ENCODE measurements around the gene PPP2R5B.
A peak's percentile ranks its signal among the peaks of the same experiment; 100 is the strongest.

Gene PPP2R5B

GRCh38 chr11:64888729-64889511 is 35.6 kb upstream of the PPP2R5B start:
- no peak for DNase-seq (ENCODE audit: low read depth in 2 of 2)

DNA sequence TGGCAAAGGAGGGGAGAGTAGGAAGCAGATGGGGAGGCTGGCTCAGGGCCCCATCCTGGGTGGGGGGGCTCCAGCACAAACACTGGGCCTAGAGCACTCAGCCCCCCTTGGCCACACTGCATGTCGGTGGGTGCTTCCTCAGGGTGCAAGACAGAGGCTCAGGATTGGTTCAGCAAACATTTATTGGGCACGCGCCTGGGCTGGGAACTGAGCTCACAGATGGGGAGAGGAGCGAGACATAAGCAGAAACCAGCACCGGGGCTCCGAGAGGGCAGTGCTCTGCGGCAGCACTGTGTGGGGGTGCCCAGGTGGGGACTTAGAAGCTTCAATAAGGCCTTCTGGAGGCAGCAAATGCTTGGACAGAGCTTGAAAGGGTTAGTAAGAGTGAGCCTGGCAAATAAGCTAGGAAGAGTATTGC is 34.0 kb upstream of the PPP2R5B start:
- DNase-seq (ENCODE audit: low read depth in 2 of 2): no peak

DNA sequence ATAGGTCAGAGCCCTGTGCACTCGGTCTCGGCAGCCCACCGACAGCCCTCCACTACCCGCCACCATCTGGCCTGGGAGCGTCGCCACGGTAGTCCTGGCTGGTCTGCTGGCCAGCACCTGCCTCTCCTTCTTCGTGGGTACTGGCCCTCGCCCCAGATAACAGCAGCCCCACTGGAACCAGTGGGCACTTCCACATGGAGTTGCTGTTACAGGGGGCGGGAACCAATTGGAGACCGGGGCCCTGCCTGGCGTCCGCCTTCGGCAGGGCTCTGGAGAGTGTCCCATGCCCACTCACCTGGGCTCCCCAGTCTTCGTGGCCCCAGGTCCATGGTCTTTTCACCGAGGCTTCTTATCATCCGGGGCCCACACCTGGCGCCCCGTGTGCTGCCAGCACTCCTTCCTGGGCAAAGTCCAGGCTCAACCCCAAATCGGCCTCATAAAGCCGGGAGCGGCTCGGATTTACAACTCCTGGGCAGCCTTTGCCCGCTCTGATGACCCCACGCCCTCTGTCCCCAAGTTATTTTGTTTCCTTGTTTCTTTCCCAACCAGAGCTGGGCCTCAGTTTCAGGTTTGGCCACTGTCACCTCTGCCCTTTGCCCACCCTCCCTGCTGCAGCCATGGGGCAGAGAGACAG is 33.2 kb upstream of the PPP2R5B start:
- DNase-seq (ENCODE audit: low read depth in 2 of 2): no peak

GRCh38 chr11:64891880-64892279 is 32.6 kb upstream of the PPP2R5B start:
- DNase-seq (ENCODE audit: low read depth in 2 of 2): no peak

- DNase-seq (ENCODE audit: low read depth in 2 of 2): no peak
Measured at GRCh38 chr11:64892411-64892831, 32.1 kb upstream of the PPP2R5B start.

DNA sequence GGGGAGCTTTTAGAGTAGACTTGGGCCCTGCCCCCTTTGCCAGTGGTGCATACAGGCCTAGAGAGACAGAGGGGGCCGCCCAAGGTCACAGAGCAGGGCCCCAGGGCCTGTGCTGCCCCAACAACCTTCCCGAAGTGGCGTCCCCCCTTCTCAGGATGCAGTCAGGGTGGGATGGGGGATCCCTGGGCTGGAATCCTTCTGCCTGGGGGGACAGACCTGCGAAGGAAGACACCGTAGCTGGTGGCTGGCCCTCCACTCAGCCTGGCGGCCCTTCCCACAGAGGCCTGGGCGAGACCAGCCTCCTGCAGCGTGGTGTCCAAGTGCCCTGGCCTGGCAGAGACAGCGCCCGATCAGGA is 31.7 kb upstream of the PPP2R5B start:
- DNase-seq (ENCODE audit: low read depth in 2 of 2): no peak

DNA sequence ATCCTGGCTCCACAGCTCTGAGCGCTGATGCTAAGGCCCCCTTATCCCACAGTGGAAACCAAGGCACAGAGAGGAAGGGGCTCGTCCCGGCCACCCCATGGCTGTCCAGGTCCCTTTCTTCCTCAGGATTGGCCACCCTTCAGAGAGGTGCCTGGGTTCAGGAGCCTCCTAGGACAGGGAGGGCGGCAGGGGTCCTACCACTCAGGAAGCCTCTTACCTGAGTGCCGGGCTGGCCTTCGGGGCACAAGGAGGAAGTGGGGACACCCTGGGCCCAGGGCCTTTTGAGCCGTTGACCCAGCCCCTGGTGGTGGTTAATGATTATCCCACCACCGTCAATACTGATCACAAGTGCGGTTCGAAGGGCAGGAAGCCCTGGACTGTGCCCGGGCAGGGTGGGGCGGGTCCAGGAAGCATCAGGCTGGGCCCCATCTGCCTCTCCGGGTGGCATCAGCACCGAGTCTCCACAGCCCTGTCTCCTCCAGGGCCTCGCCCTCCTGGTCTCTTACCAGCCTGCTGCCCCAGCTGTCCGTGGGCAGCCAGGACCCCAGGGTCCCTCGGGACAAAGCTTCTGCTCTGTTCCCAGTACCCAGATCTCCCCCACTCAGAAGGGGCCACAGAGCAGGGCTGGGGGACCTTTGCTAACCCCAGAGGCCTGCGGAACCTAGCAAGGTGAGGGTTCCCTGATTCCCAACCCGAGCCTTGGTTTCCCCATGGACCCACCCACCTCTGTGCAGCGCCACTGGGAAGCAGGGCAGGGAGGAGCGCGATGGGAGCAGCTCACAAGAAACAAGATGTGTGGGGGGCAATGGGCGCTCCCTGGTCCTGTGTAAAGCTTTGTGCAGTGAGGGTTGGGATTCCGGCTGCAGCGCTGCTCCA is 31.1 kb upstream of the PPP2R5B start:
- no peak for DNase-seq (ENCODE audit: low read depth in 2 of 2)

DNA sequence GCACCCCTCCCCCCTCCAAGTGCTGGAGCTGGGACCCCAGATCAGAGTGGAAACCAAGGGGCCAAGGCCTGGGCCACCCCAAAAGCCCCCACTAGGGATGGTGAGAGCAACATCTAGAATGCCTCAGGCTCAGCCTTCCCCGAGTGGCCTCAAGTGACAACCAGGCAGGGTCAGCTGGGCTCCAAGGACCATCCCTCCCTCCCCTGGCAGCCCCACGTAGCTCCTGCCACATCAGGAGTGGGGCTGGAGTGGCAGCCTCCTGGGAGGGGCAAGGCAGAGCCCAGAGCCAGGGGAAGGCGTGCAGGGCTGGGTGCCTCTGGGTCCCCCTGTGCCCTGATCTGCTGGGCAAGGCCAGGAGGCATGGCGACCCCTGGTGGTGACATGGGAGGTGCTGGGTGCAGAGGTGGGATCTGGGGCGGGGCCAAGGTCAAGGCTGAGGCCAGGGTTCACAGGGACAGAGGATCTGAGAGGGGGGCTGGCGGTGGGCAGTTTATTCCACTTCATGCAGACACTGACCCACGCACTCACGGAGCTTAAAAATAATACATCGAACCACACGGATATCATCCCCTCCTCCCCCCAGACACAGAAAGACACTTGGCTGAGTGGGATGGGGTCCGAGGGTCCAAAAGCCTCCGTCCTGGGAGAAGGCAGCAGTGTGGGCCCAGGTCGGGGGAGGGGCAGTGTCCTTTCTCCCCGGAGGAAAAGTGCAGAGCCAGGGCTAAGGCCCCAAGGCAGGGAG is 30.2 kb upstream of the PPP2R5B start:
- DNase-seq (ENCODE audit: low read depth in 2 of 2): peak; percentile 79 to 96

- DNase-seq (ENCODE audit: low read depth in 2 of 2): no peak
Measured at GRCh38 chr11:64894812-64895452, 29.6 kb upstream of the PPP2R5B start.

DNA sequence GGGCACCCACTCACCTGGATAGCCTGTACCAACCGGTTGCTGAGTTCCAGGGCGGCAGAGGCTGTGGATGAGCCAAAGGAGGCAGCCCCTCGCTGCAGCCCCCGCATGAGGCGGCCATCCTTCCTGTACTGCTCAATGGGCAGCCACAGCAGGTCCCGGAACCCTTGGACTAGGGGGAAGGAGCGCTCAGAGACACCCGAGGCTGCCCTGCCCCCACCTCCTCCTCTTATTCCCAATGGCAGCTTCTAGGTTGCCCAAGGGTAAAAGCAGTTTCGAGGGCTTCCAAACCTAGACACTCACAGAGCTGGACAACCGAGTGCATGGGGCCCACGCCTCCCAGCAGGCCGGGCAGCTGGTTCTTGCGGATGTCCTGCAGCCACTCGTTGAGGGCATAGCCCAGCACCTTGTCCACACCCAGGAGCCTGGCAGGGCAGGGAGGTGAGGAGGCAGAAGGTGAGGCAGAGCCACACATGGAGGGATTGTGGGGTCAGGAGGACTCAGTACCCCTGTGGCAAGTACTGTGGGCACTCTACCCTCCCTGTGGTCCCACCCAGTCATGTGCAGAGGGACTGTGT is 28.0 kb upstream of the PPP2R5B start:
- DNase-seq (ENCODE audit: low read depth in 2 of 2): no peak

GRCh38 chr11:64897381-64898075 is 27.0 kb upstream of the PPP2R5B start:
- no peak for DNase-seq (ENCODE audit: low read depth in 2 of 2)

- DNase-seq (ENCODE audit: low read depth in 2 of 2): no peak
Measured at GRCh38 chr11:64898076-64898445, 26.4 kb upstream of the PPP2R5B start.

- no peak for DNase-seq (ENCODE audit: low read depth in 2 of 2)
Measured at GRCh38 chr11:64898541-64898940, 25.9 kb upstream of the PPP2R5B start.

- peak; percentile 45 to 54 for DNase-seq (ENCODE audit: low read depth in 2 of 2)
Measured at GRCh38 chr11:64900263-64900678, 24.2 kb upstream of the PPP2R5B start.

- no peak for DNase-seq (ENCODE audit: low read depth in 2 of 2)
Measured at GRCh38 chr11:64900774-64901173, 23.7 kb upstream of the PPP2R5B start.

DNA sequence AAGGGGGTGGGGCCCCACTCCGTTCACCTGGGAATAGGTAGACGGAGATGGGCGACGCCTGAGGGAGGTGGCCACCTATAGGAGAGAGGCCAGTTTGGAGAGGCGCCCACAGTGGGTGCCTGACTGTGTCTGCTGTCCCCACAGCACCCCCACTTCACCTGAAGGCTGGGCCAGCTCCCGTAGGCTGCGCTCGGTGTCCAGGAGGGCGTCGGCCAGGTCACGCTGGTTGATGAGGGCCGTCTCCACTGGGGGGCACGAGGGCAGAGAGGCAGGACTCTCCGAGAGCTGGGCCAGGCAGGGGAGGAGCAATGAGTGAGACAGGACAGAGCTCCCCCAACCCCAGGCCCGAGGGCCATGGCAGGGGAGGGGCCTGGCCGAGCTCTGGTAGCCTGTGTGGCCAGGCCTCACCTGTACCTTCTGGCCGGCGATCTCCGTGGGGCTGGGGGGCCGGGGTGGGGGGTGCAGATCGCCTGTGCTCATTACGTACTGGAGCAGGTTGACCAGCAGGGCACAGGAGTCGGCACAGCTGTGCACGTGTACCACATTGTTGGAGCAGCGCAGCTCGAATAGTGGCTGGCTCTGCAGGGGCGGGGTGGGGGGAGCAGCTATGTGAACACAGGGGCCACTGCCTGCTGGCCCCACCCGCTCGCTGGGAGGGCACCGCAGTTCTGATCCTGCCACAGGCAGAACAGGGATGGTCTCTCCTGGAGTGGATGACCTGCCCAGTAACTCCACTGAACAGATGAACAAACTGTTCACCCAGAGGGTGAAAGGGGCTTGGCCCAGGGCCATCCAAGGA is 22.2 kb upstream of the PPP2R5B start:
- no peak for DNase-seq (ENCODE audit: low read depth in 2 of 2)

DNA sequence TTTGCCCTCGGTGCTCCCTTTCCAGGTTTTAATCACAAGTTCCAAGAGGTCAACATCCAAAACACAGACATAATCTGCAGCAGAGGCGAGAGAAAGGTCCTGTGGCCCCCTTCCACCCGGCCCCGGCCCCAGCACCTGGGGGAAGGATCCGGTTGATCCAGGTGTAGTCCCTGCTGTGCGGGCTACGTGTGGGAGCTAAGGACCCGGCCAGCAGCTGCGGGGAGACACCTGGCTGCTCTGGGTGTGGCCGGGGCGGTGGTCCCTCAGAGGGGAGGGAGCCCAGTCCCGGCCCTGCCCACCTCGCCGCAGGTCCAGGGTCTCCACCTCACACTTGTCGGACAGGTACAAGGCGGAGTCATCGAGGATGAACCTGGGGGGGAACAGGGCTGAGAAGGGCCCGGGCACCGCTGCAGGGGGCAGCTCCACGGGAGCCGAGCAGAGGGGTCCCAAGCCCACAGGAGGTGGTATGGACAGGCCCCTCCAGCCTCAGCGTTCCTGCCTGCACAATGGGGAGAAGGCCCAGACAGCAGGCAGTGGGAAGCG is 21.1 kb upstream of the PPP2R5B start:
- DNase-seq (ENCODE audit: low read depth in 2 of 2): no peak

DNA sequence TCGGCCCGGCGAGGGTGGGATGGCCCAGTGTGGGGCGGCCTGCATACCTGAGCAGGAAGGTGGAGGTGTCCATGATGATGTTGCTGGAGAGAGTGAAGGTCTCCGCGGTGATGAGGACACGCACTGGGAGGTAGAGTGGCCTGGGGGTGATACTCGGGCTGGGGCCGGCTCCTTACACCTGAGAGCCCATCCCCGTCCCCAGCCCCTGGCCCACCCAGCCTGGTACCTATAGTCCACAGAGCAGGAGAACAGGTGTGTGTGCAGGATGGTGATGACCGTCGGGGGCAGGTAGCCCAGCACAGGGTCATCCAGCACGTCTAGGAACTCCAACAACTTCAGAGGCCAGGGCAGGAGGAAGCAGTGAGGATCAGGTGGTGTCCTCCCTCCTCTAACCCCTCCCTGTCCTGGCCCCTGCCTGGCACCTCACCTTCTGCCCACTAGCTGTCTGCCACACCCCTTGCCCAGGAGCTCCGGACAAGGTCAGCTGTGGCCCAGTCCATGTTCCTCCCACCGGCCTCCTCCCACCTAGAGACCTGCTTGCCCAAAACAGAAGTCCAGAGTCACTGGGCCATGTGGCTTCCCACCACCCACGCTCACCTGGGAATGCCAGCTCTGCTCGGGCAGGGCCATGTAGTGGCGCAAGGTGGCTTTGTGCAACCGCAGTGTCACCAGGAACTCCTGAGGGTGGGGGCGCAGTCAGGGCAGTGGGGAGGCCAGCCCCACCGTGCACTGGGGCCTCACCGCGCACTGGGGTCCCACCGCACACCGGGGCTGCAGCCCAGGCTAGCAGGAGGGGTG is 18.8 kb upstream of the PPP2R5B start:
- no peak for DNase-seq (ENCODE audit: low read depth in 2 of 2)

DNA sequence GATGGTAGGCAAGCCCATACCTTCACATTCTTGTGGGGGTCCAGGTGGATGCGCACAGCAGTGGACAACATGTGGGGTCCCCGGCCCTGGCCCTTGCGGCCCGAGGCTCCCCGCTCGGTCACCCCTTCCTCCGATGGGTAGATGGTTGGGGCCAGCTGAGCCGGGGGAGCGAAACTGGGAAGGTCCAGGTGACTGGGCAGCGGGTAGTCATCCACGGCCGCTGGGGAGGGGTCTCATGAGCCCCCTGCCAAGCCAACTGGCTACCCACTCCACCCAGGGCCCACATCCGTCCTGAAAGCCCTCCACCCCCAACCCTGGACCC is 18.2 kb upstream of the PPP2R5B start:
- DNase-seq (ENCODE audit: low read depth in 2 of 2): no peak

Measured in stimulated activated CD4-positive, alpha-beta T cell treated with anti-CD3 and anti-CD28 coated beads, Interleukin-12 subunit alpha, Interleukin-12 subunit beta, amount 100 ng/mL, for 24 hours (primary cell).